SW480 (cell line): ENCODE results near the gene E2F1.
"Not testable (repeated sequence)": the region's sequence is repeated elsewhere in the genome, so short reads cannot be mapped to it uniquely, and the experiment has no call there.

Source experiments
- DNase-seq: peaks from one replicate; pipeline ENCODE4 v3.0.0-alpha.2; 2016; ENCODE audit warnings: low spot score

Gene E2F1

DNA sequence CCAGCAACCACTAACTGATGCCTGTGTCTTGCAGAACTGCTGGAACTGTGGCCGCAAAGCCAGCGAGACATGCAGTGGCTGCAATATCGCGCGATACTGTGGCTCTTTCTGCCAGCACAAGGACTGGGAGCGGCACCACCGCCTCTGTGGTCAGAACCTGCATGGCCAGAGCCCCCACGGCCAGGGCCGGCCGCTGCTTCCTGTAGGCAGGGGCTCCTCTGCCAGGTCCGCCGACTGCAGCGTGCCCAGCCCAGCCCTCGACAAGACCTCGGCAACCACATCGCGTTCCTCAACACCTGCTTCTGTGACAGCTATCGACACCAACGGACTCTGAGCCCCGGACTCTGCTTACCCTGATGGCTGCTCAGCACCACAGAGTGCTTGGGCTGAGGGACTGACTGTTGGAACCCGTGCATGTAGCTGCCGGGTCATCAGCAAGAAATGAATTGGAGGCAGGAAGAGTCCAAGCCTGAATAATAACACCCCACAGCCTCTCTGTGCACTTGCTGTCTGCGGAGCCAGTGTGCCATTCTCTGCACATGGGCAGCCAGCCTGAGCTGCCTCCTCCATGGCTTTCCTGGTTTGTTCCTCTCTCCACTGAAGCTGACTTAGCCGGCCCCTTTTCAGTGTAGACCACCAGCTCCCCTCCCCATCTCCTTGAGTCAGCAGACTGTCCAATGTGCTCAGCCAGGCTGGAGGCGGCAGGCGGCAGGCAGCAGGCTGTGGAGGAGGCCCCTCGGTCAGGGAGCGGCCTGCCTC is 41.7 kb downstream of the E2F1 start:
- DNase-seq: no peak

DNA sequence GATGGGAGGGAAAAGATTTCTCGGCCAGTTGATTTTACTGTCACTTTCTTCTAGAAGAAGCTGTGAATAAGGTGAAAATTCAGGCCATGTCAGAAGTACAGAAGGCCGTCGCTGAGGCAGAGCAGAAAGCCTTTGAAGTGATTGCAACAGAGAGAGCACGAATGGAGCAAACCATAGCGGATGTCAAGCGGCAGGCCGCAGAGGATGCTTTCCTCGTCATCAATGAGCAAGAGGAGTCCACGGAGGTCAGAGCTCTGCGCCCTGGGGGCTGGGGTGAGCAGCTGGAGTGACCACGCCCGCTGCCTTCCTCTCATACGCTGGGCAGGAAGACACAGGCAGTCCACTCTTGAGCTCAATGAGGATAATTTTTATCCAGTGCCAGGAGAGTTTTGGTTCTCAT is 45.9 kb downstream of the E2F1 start:
- peak; percentile 51 for DNase-seq

DNA sequence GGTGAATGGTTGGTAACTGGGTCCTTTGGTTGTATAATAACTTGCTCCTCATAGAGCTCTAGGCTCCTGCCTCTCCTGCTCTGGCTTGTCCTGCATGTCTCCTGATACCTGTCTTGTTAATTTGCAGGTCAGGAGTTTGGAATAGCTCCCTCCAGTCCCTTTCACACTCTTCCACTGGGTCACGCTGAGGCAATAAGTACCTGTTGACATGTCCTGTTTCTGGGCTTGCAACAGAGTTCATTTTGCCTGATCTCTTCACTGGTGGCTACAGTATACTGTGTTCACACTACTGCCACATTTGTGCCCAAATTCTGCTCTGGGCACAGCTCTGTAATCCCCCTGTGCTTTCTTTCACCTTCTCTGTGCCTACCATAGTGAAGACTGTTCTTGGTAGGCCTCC is 49.4 kb downstream of the E2F1 start:
- no peak for DNase-seq

DNA sequence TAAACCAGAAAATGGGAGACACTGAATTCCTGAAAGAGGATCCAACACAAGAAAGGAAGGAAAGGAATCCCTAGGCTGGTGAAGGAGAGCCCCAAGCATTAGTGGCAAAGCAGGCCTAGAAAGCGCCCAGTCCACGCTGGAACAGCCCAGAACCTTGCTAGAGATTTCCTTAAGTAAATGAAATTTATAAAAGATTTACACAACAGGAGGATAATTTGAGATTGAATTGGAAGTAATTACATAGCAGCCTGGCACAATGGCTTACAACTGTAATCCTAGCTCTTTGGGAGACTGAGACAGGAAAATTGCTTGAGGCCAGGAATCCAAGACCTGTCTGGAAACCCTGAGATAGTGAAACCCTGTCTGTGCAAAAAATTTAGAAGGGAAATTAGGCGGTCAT is 50.8 kb downstream of the E2F1 start:
- no peak for DNase-seq

DNA sequence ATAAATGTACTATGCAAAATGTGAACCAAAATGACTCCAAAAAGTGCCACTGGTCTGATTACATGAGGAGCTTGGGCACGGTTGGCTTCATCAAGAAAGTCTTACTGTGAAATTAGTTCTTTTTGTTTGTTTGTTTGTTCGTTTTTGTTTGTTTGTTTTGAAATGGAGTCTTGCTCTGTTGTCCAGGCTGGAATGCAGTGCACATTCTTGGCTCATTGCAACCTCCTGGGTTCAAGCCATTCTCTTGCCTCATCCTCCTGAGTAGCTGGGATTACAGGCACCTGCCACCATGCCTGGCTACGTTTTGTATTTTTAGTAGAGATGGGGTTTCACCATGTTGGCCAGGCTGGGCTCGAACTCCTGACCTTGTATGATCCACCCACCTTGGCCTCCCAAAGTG is 54.3 kb downstream of the E2F1 start:
- DNase-seq: not testable (repeated sequence)

DNA sequence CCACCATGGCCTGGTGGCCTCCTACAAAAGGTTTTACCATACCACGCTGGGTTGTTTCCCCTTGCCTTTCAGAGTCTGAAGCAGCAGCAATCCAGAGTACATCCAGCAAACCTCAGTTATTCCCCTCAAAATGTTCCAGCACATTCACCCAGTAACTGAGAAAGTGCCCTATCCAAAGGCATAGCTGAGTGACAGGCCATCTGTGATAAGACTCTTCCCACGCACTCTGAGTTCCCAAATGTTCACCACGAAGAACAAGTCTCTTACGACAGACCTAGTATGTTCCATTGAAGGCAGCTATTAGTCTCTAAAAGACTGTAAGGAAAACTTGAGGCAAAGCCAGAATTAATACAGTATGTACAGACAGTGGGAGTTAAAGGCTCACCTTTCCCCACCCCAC is 55.7 kb downstream of the E2F1 start:
- no peak for DNase-seq

DNA sequence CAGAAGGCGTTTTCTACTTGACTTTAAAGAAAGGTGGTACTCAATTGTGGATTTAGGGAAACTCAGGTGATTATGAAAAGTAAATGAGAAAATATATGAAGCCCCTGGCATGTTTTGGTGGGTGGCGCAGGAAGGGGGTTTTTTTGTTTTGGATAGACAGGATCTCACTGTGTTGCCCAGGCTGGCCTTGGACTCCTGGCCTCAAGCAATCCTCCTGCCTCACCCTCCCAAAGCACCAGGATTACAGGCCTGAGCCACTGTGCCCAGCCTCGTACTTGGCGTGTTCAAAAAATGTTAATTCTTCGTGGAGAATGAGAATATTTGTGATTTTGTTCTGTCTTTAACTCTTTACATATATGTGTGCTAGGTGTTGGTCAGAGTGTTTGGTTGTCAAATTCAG is 56.2 kb downstream of the E2F1 start:
- DNase-seq: no peak

DNA sequence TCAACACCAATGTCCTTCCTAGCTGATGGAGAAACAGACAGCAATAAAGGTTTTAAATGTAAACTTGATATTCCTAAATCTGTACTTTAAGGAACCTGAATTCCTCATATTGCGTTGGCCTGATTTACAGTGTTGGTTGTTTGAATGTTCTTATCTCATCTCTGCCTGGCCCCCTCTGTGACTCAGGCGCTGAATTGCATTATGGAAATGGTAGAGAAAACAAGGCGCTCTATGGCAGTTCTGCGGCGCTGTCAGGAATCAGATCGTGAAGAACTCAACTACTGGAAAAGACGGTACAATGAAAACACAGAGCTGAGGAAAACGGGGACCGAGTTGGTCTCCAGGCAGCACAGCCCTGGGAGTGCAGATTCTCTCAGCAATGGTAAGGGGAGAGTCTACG is 56.7 kb downstream of the E2F1 start:
- no peak for DNase-seq

DNA sequence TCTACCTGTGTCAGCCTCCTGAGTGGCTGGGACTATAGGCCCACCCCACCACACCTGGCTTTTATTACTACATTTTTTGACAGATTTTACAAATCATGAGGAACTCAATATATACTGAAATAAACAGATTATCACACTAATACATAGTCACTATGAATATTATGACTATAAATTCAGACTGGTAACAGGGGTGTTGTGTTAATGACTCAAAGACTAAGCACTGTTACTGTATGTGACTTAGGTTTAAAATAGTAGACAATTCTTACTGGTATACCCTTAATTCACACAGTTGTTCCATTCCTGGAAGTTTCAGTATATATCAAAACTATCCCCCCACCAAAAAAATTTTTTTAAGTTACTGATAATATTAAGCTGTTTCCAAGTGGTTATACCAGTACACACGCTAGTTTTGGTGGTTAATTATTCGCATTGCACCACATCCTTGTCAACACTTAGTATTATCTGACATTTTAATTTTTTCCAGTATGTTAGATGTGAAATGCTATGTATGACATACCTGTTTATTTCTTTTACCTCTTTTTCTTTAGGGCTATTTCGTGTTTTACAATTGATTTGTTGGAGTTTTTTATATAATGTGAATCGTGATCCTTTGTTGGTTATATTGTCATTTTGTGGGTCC is 58.5 kb downstream of the E2F1 start:
- no peak for DNase-seq

DNA sequence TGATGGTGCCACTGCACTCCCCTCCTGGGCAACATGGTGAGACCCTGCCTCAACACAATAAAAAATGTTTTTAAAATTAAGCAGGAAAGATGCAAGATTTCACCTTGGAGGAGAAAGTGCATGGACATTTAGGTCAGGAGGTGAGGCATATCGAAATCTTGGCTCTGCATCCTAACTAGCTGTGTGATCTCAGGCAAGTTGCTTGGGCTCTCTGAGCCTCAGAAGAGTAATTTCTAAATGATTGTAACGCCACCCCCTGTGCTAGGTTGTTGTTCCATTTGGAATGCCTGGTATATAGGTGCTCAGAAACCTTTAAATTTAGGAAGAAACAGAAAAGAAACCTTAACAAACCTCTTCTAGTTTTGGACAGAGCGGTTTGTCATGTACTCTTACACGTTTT is 60.0 kb downstream of the E2F1 start:
- no peak for DNase-seq
